SU-DHL-6 (cell line): ENCODE data around the gene GABRG2.

Experiments
- CTCF ChIP-seq: fragments of 200-600 bp; sonication (generic); IDR thresholded peaks from one replicate; pipeline ENCODE4 v1.5.1; 2017; ENCODE audit warnings: antibody characterized with exemption, mild to moderate bottlenecking, low read length, moderate library complexity; ENCODE audit not compliant: insufficient read depth, poor library complexity, severe bottlenecking
- EZH2phosphoT487 ChIP-seq: fragments of 200-600 bp; sonication (generic), shearing (Covaris generic); conservative IDR thresholded peaks from 2 replicates; pipeline ENCODE4 v1.6.1; 2018; ENCODE audit warnings: mild to moderate bottlenecking, antibody characterized with exemption, low read length, moderate library complexity, mixed read lengths

GRCh38 chr5:162193012-162193411, 125.4 kb downstream of the GABRG2 start:
- TF ChIP-seq CTCF (no peak), EZH2phosphoT487 (no peak)
